Skeletal muscle satellite cell (primary cell): ENCODE measurements around the gene ZMAT2.

Experiments used
- small RNA-seq: library from RNA; depleted of rRNA; stranded (forward); fragments of <200 nt; gene quantifications from one replicate; pipeline ENCODE3, GENCODE V24; 2012

ZMAT2 gene

Small RNAs within 50 kb of the gene (small RNA-seq; reads per million reads assigned to genes)
- gene VTRNA1-1 (57.3 reads per million, percentile 96 among the genes with 10 or more reads in this experiment), gene VTRNA1-2 (27.0 reads per million, percentile 94 among the genes with 10 or more reads in this experiment), gene VTRNA1-3 (4.5 reads per million, percentile 84 among the genes with 10 or more reads in this experiment)
